HAP-1 (cell line): Measurements from ENCODE around the gene DPP10.
"Not testable (repeated sequence)": the region's sequence is repeated elsewhere in the genome, so short reads cannot be mapped to it uniquely, and the experiment has no call there.

Experiments
- DNase-seq, 2 experiments: peaks; one replicate each; pipeline ENCODE4 v3.0.0-alpha.2; 2016 to 2020; ENCODE audit warnings: low spot score in 2 of 2
- H3K27me3 ChIP-seq: fragments of 250-450 bp; sonication (Bioruptor Pico); 2 replicates; pipeline ENCODE4 v1.5.1; 2020; ENCODE audit warnings: low read depth, mild to moderate bottlenecking, moderate library complexity
- H3K36me3 ChIP-seq: fragments of 250-450 bp; sonication (Bioruptor Pico); replicated peaks from 2 replicates; pipeline ENCODE4 v1.5.1; 2020; ENCODE audit warnings: mild to moderate bottlenecking
- H3K4me1 ChIP-seq: fragments of 250-450 bp; sonication (Bioruptor Pico); 2 replicates; pipeline ENCODE4 v1.5.1; 2020; ENCODE audit warnings: mild to moderate bottlenecking
- H3K4me3 ChIP-seq: fragments of 250-450 bp; sonication (Bioruptor Pico); 2 replicates; pipeline ENCODE4 v1.5.1; 2020; ENCODE audit warnings: mild to moderate bottlenecking, moderate library complexity
- H3K9me3 ChIP-seq: fragments of 250-450 bp; sonication (Bioruptor Pico); 2 replicates; pipeline ENCODE4 v1.5.1; 2020; ENCODE audit warnings: mild to moderate bottlenecking, moderate library complexity
- in situ Hi-C: fragments of 300-500 bp; cut with MboI; formaldehyde crosslinking; loops from 3 replicates; pipeline ENCODE4 v1.14.3; 2020; ENCODE audit warnings: low sequenced_read_pairs, inconsistent platforms, mixed read lengths

The DPP10 gene

DNA sequence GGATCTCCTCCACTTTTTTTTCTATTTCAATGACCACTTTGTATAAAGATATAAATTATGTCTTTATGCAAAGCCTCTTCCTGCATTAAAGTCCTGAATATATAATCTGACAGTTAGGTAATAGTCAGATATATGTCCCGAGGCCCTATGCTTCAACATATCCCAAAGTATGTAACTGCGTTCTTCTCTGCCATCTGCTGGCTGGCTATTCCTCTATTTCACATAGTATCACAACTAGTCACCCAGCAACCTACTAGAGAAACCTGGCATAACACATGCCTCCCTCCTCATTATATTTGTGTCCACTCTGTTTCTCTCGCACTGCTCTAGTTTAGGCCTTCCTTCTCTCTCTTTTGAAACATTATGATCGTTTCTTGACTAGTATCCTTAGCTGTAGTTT is 640.8 kb downstream of the DPP10 start:
- DNase-seq, result peak; percentile 31 to 54
- H3K4me1 ChIP-seq, result peaks cover 31% of the 10 kb centered on the region
- no peaks in the 10 kb centered on the region for H3K27me3 ChIP-seq
- no peaks in the 10 kb centered on the region for H3K9me3 ChIP-seq
- no peaks in the 10 kb centered on the region for H3K36me3 ChIP-seq
- no peak overlapping the region for H3K4me3 ChIP-seq
- in situ Hi-C loops, result no loop called here

DNA sequence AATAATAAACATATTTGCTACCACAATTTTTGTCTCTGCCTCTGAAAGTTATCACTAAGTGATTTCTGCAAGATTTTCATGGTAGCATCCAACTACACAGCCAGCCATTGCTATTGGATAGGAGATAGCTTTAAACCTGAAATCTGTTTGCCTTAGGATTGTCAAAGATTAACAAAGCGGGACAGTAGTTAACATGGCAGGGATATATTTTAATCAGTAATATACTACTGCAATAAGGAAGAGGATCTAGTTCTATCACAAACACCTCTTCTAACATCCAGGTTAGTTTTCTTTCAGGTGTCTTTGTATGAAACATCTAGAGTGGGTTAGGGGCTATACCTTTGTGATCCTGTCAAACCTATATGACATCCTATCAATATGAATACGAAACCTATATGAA is 641.3 kb downstream of the DPP10 start:
- Histone ChIP-seq H3K4me1 (peaks cover 31% of the 10 kb centered on the region), H3K27me3 (no peaks in the 10 kb centered on the region), H3K4me3 (no peak overlapping the region), H3K36me3 (no peaks in the 10 kb centered on the region), H3K9me3 (no peaks in the 10 kb centered on the region)
- no peak for DNase-seq
- in situ Hi-C loops, result no loop called here

DNA sequence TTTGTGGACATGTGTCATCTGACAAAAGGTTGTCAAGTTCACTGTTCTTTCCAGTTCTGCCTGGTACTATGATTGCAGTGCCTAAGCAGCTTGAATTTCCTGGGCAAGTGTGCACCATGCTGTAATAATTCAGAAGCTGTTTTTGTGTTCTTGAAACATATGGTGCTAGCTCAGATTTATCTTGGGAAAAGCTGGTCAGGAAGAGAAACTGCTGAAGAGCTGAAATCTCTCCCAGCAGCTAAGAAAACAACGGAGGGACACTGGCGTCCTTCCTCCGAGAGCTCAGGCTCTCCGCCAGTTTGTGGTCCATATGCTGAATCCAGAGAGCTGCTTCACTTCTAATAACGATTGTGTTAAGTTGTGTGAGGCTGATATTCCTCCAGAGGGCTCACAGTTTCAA is 642.0 kb downstream of the DPP10 start:
- no peaks in the 10 kb centered on the region for H3K36me3 ChIP-seq
- no peaks in the 10 kb centered on the region for H3K27me3 ChIP-seq
- DNase-seq, result no peak
- H3K4me1 ChIP-seq, result peaks cover 31% of the 10 kb centered on the region
- in situ Hi-C loops, result no loop called here
- H3K9me3 ChIP-seq, result no peaks in the 10 kb centered on the region
- H3K4me3 ChIP-seq, result no peak overlapping the region

DNA sequence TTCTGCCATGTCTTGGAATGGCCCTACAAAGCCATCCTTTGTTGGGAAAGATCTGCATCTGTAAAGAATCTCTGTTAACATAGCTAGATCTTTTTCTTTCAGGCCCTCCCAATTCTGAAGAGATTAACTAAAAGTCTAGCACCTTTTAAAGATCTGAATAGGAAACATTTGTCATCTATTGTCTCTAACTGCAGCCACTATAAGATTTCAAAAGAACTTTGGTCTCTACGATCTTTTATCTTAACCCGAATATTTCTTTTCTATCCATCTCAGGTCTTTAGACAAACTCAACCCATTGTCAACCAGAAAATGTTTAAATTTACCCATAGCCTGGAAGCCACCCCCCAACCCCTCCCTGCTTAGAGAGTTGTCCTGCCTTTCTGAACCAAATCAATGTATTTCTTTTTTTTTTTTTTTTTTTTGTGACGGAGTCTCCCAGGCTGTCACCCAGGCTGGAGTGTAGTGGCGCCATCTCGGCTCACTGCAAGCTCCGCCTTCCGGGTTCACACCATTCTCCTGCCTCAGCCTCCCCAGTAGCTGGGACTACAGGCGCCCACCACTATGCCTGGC is 643.7 kb downstream of the DPP10 start:
- H3K9me3 ChIP-seq, in situ Hi-C loops, H3K27me3 ChIP-seq, H3K4me3 ChIP-seq, H3K36me3 ChIP-seq: not testable (repeated sequence)
- peaks cover 24% of the 10 kb centered on the region for H3K4me1 ChIP-seq
- DNase-seq, result peak; percentile 87 to 98

DNA sequence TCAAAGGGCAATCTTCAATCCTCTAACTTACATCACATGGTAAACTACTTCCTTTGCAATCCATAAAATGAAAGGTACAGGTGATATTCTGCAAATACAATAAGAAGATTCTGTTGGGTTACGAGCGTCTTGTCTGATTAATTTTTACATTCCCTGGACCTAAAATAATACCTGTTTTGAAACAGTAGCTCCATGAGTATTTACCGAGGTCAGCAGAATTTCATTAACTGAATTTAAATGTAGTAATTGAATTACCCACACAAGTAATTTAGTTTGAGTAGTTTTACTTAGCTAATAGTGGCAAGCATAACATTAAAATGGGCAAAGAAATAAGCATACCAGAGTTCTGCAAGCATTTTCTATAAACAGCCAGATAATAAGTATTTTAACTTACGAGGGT is 652.0 kb downstream of the DPP10 start:
- peaks cover 2% of the 10 kb centered on the region; the same call in 1 of the 2 replicates for H3K4me1 ChIP-seq
- in situ Hi-C loops, result no loop called here
- no peak overlapping the region for H3K4me3 ChIP-seq
- H3K36me3 ChIP-seq, result no peaks in the 10 kb centered on the region
- no peak for DNase-seq
- H3K27me3 ChIP-seq, result no peaks in the 10 kb centered on the region
- H3K9me3 ChIP-seq, result no peaks in the 10 kb centered on the region

DNA sequence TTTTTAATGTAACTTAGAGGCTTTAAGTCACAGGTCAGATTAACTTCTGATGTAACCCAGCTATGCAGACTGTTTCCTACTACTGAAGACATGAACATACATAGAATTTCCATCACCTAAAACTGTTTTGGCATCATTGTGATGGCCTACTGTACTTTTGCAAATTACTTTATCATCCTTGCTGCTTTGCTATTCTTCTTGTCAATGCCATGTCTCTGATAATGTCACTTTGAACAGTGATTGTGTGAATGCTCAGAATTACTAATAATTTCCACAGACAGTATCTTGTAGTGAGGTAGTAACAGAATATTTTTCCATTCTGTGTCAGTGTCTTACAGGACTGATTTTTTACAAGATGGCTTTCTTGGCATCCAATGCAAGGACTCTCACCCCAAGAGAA is 663.5 kb downstream of the DPP10 start:
- in situ Hi-C loops, result no loop called here
- Histone ChIP-seq H3K27me3 (no peaks in the 10 kb centered on the region), H3K36me3 (no peaks in the 10 kb centered on the region), H3K9me3 (no peaks in the 10 kb centered on the region), H3K4me3 (no peak overlapping the region), H3K4me1 (no peaks in the 10 kb centered on the region)
- no peak for DNase-seq

DNA sequence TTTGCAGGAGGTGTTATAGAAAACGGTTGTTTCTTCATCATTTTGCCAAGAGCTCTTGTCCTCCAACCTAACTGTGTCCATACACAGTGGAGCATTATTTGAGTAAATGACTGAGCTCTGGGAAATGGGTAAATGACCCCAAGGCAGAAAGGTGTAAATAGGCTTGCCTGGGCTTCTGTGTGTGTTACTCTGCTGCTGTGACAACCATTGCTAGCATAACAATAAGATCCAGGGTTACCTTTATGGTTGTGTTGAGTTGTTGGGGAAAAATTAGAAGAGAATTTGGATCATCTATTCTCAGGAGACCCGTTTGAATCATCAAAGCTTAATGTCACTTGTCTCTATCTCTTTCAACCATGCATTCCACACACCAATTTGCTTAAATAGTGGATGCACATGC is 672.7 kb downstream of the DPP10 start:
- in situ Hi-C loops, result no loop called here
- no peak for DNase-seq
- Histone ChIP-seq H3K27me3 (no peaks in the 10 kb centered on the region), H3K4me3 (no peak overlapping the region), H3K4me1 (peaks cover 4% of the 10 kb centered on the region; the same call in 1 of the 2 replicates), H3K9me3 (peaks cover 2% of the 10 kb centered on the region; the same call in 1 of the 2 replicates), H3K36me3 (no peaks in the 10 kb centered on the region)

DNA sequence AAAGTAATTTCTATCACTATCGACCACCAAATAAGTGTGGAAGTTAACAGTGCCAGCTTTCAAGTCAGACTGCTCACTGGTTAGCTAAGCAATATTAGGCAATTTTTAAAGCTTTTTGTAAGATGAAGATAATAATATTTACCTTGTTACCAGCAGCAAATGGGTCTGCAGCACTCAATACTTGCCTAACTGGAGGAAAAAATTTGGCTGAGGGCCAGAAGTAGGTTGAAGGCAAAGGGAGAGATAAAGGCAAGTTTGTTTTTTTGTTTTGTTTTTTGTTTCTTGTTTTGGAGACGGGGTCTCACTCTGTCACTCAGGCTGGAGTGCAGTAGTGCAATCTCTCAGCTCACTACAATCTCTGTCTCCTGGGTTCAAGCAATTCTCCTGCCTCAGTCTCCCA is 675.9 kb downstream of the DPP10 start:
- peaks cover 8% of the 10 kb centered on the region for H3K4me1 ChIP-seq
- no peaks in the 10 kb centered on the region for H3K36me3 ChIP-seq
- H3K9me3 ChIP-seq, result peaks cover 3% of the 10 kb centered on the region; the same call in 1 of the 2 replicates
- in situ Hi-C loops, result no loop called here
- H3K4me3 ChIP-seq, result no peak overlapping the region
- H3K27me3 ChIP-seq, result no peaks in the 10 kb centered on the region
- DNase-seq, result no peak

DNA sequence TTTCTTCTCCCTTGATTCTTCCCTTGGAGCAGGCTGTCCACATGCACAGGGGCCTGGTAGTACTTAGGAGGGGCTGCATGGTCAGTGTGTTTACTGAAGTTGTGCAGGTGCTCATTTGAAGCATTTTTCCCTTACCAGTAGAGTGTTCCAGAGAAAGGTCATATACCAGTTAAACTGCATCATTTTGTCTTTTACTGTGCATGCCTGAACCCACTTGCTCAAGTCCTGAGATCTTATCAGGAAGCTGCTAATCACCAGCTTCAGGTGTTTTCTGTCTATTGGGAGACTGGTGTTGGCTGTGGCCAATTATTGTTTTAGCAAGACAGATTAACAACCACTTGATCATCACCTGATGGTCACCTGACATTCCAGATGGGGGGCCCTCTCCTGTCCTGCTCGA is 676.6 kb downstream of the DPP10 start:
- no peak overlapping the region for H3K4me3 ChIP-seq
- peaks cover 3% of the 10 kb centered on the region; the same call in 1 of the 2 replicates for H3K9me3 ChIP-seq
- no peak for DNase-seq
- in situ Hi-C loops, result no loop called here
- H3K4me1 ChIP-seq, result peaks cover 12% of the 10 kb centered on the region
- no peaks in the 10 kb centered on the region for H3K27me3 ChIP-seq
- no peaks in the 10 kb centered on the region for H3K36me3 ChIP-seq

DNA sequence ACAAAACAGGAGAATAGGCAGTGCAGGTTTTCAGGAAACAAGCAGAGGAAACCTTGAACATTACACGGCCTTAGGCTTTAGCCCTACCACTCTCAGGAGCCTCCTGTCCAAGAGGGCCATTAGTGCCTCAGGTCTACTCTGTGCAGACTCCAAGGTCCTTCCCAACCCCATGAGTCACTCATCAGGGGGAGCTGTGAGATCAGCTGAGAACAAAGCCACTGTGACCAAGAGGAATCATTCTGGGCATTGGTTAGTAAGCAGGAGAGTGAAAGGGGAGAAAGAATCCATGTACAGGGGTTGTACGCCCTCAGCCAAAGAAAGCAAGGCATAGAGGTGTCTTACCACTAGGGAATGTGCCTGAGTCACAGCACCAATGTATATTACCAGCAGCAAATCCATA is 680.3 kb downstream of the DPP10 start:
- no peak for DNase-seq
- Histone ChIP-seq H3K9me3 (peaks cover 3% of the 10 kb centered on the region; the same call in 1 of the 2 replicates), H3K36me3 (no peaks in the 10 kb centered on the region), H3K4me1 (peaks cover 23% of the 10 kb centered on the region), H3K4me3 (no peak overlapping the region), H3K27me3 (no peaks in the 10 kb centered on the region)
- in situ Hi-C loops, result no loop called here

DNA sequence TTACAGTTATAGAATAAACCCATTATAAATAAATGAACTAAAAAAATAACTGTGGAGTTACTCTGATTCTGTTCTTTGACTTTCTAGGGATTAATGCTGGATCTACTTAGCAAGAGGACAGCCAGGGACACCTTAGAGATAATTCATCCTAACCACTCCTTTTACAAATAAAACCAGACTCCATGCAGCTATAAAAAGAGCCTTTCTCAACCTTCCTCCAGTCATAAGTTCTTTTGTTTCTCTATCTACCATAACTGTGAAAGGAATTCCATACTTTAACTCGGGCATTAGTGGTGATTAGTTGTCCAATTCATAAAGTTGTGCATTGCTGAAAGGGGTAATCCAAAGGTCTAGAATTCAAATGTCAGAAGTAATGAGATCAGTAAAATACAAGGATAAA is 682.4 kb downstream of the DPP10 start:
- H3K36me3 ChIP-seq, result no peaks in the 10 kb centered on the region
- H3K9me3 ChIP-seq, result peaks cover 3% of the 10 kb centered on the region; the same call in 1 of the 2 replicates
- H3K4me1 ChIP-seq, result peaks cover 29% of the 10 kb centered on the region
- no peaks in the 10 kb centered on the region for H3K27me3 ChIP-seq
- DNase-seq, result peak in 1 of 2 experiments; percentile 82
- in situ Hi-C loops, result no loop called here
- H3K4me3 ChIP-seq, result no peak overlapping the region

DNA sequence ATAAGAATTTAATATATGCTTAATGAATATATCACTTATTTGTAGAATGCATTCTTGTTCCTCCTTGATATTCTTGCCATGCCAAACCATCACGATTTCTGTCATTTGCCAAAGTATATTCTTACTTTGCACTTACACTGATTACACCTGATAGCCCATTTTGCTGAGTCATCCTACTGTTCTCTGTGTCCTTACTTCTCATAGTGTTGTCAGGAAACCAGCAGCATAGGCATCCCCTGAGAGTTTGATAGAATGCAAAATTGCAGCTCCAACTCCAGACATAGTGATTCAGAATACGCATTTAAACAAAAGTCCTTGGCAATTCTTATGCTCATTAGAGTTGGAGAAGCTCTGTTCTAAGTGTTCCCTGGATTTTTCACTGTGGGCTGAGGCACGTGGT is 687.1 kb downstream of the DPP10 start:
- H3K4me3 ChIP-seq, result no peak overlapping the region
- H3K27me3 ChIP-seq, result no peaks in the 10 kb centered on the region
- H3K9me3 ChIP-seq, result no peaks in the 10 kb centered on the region
- no peak for DNase-seq
- in situ Hi-C loops, result no loop called here
- H3K36me3 ChIP-seq, result no peaks in the 10 kb centered on the region
- peaks cover 18% of the 10 kb centered on the region for H3K4me1 ChIP-seq

DNA sequence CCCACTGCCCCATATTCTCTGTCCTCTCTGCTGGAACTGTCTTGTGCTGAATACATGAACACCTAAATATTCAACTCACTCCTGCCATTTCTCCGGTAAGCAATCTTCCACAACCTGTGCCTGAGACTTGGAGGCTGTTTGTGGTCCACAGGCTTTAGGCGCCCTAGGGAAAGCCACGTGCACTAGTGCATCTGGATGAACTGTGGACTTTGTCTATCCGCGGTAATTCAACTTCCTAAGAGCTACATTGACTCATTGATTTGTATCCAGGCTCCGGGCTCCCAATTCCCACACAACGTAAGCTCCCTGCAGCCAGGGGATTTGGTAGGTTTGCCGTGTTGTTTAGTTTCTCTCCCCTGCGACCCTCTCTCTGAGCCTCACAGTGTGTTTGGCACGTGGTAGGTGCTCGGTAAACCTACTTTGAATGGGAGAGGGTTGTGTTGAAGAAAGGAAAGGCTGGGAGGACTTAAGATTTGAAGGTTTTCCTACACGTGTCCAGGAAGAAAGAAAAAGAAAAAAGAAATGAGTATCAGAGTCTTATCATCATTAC is 718.2 kb downstream of the DPP10 start:
- in situ Hi-C loops, result loop anchor here (10.0 to 25.0 kb wide), 2 partner anchors 206 to 423 kb away; no protein-coding TSS in a partner anchor
- no peaks in the 10 kb centered on the region; the same call in 1 of the 2 replicates for H3K36me3 ChIP-seq
- H3K9me3 ChIP-seq, result no peaks in the 10 kb centered on the region
- H3K27me3 ChIP-seq, result no peaks in the 10 kb centered on the region
- DNase-seq, result peak; percentile 4 to 28
- peaks cover 20% of the 10 kb centered on the region for H3K4me1 ChIP-seq
- H3K4me3 ChIP-seq, result peak overlapping the region; percentile 73

DNA sequence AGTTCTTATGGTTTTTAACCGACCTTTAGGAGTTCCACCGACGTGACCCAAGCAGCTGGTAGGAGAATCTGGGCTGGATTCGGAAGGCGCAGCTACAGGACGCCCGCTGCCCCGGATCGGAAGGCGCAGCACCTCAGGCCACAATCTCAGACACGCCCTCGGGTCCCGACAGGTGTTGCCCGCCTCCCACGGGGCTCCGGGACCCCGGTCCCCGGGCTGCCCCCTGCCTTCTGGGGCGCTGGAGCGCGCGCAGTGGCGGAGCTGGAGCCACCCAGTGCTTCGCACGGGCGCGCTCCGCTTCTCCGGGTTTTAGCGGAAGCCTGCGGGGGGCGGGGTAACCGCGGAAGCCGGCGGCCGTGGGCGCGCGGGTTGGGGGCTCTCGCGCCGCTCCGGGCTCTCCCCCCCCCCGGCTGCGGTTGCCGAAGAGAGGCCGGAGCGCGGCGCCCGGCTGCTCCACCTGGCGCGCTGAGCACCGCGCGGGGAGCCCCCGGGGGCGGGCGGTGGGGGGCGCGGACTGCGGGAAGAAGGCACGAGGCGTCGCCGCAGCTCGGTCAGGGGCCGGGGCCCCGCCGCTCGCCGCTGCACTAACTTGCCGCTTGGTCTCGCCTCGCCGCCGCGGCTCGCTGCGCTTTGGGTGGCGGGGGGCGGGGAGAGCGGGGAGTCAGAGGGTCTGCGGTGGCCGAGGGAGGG is 718.8 kb downstream of the DPP10 start:
- H3K4me3 ChIP-seq, result peak overlapping the region; percentile 73
- H3K36me3 ChIP-seq, result no peaks in the 10 kb centered on the region; the same call in 1 of the 2 replicates
- no peaks in the 10 kb centered on the region for H3K27me3 ChIP-seq
- DNase-seq, result peak; percentile 63 to 83
- no peaks in the 10 kb centered on the region for H3K9me3 ChIP-seq
- H3K4me1 ChIP-seq, result peaks cover 20% of the 10 kb centered on the region
- in situ Hi-C loops, result loop anchor here (10.0 to 25.0 kb wide), 2 partner anchors 206 to 424 kb away; no protein-coding TSS in a partner anchor
